SK-N-SH (cell line): ENCODE results near the gene POGZ. TPM values are rescaled to one million over a fixed set of nuclear protein-coding genes. Genes with fewer than 3 reads are reported as not detected.
"Not testable (repeated sequence)": the region's sequence is repeated elsewhere in the genome, so short reads cannot be mapped to it uniquely, and the experiment has no call there.

ENCODE experiments used
- CTCF ChIA-PET: fragments of 300-600, 350-600 bp; formaldehyde crosslinking; extraction: SDS; loops from one replicate; lab custom pipeline; 2021; lab: Yijun Ruan, JAX
- POLR2A ChIA-PET: fragments of 350-600 bp; sonication (Branson Sonifier 250); formaldehyde crosslinking; extraction: SDS; loops from one replicate; lab custom pipeline; 2020; ENCODE audit warnings: antibody characterized with exemption, inconsistent platforms; lab: Yijun Ruan, JAX
- DNase-seq: peaks from one replicate; pipeline ENCODE4 v3.0.0; 2012
- H2AFZ ChIP-seq: fragments of 200-600 bp; sonication (generic); 2 replicates; pipeline ENCODE4 v1.8.1; 2016; ENCODE audit warnings: antibody characterized with exemption, mild to moderate bottlenecking, low read depth
- H3F3A ChIP-seq: fragments of 200-600 bp; sonication (generic); replicated peaks from 2 replicates; pipeline ENCODE3; 2016; ENCODE audit warnings: antibody characterized with exemption, mild to moderate bottlenecking; ENCODE audit not compliant: insufficient read depth
- H3K27ac ChIP-seq, 2 experiments: fragments of 200-500 bp in 1 of 2; fragments of 200-600 bp in 1 of 2; sonication (Bioruptor generic) in 1 of 2; sonication (generic), shearing (Covaris generic) in 1 of 2; 2 replicates each; pipeline versions ENCODE4 v1.5.1 to v1.6.1; 2014 to 2016; ENCODE audit warnings: low read depth in 2 of 2, inconsistent platforms in 1 of 2, low read length in 1 of 2, mild to moderate bottlenecking in 1 of 2, mixed read lengths in 1 of 2
- H3K27me3 ChIP-seq: fragments of 200-600 bp; sonication (generic), shearing (Covaris generic); 2 replicates; pipeline ENCODE4 v1.6.1; 2016; ENCODE audit warnings: mixed run types; ENCODE audit not compliant: insufficient read depth
- H3K36me3 ChIP-seq, 2 experiments: fragments of 200-500 bp in 1 of 2; fragments of 200-600 bp in 1 of 2; sonication (Bioruptor generic) in 1 of 2; sonication (generic) in 1 of 2; replicated peaks in 1 of 2; 2 replicates each; pipeline versions ENCODE3 to v1.5.1; 2014 to 2016; ENCODE audit warnings: low read length in 1 of 2, mild to moderate bottlenecking in 1 of 2; ENCODE audit not compliant: insufficient read depth in 2 of 2, control insufficient read depth in 1 of 2
- H3K4me1 ChIP-seq, 2 experiments: fragments of 200-500 bp in 1 of 2; fragments of 200-600 bp in 1 of 2; sonication (Bioruptor generic) in 1 of 2; sonication (generic), shearing (Covaris generic) in 1 of 2; 2 replicates each; pipeline versions ENCODE4 v1.5.1 to v1.6.1; 2014 to 2016; ENCODE audit warnings: low read depth in 1 of 2, low read length in 1 of 2, mixed run types in 1 of 2; ENCODE audit not compliant: insufficient read depth in 2 of 2, control insufficient read depth in 1 of 2
- H3K4me2 ChIP-seq: fragments of 200-600 bp; sonication (generic), shearing (Covaris generic); 2 replicates; pipeline ENCODE4 v1.6.1; 2017; ENCODE audit warnings: mixed run types
- H3K4me3 ChIP-seq, 2 experiments: fragments of 200-500 bp in 1 of 2; fragments of 200-600 bp in 1 of 2; sonication (Bioruptor generic) in 1 of 2; sonication (generic), shearing (Covaris generic) in 1 of 2; 2 replicates each; pipeline versions ENCODE4 v1.5.1 to v1.8.1; 2014 to 2016; ENCODE audit warnings: low read depth in 2 of 2, inconsistent platforms in 1 of 2, low read length in 1 of 2, mild to moderate bottlenecking in 1 of 2, mixed read lengths in 1 of 2, moderate library complexity in 1 of 2
- H3K79me2 ChIP-seq: fragments of 200-600 bp; sonication (generic); 2 replicates; pipeline ENCODE4 v1.8.1; 2017; ENCODE audit warnings: mild to moderate bottlenecking; ENCODE audit not compliant: insufficient read depth
- H3K9ac ChIP-seq: fragments of 200-600 bp; sonication (generic); 2 replicates; pipeline ENCODE4 v1.6.1; 2017; ENCODE audit warnings: mixed run types
- H3K9me2 ChIP-seq: fragments of 200-600 bp; sonication (generic); 2 replicates; pipeline ENCODE4 v1.6.1; 2017; ENCODE audit warnings: mixed run types
- H3K9me3 ChIP-seq: fragments of 200-600 bp; sonication (generic); 2 replicates; pipeline ENCODE4 v1.6.1; 2017; ENCODE audit warnings: mixed run types, mild to moderate bottlenecking, moderate library complexity
- H4K20me1 ChIP-seq: fragments of 200-600 bp; sonication (generic); 2 replicates; pipeline ENCODE4 v1.6.1; 2017; ENCODE audit warnings: mild to moderate bottlenecking, mixed run types; ENCODE audit not compliant: insufficient read depth
- GATA2 ChIP-seq: sonication (generic); formaldehyde crosslinking; IDR thresholded peaks from 2 replicates; pipeline ENCODE4 v1.5.0; 2020; ENCODE audit warnings: mild to moderate bottlenecking, missing genetic modification reagents
- MEF2A ChIP-seq: IDR thresholded peaks from 2 replicates; pipeline ENCODE4 v1.4.0; 2012; ENCODE audit warnings: low read depth, borderline replicate concordance
- RCOR1 ChIP-seq: fragments of 150-350 bp; IDR thresholded peaks from 2 replicates; pipeline ENCODE4 v1.6.1; 2017; ENCODE audit warnings: antibody characterized with exemption, low read length
- REST ChIP-seq: IDR thresholded peaks from 2 replicates; pipeline ENCODE4 v1.6.1; 2012; ENCODE audit warnings: mild to moderate bottlenecking, low read depth, low read length, moderate library complexity
- RFX5 ChIP-seq: IDR thresholded peaks from 2 replicates; pipeline ENCODE4 v1.6.1; 2012; ENCODE audit warnings: mild to moderate bottlenecking, improper control_type of control experiment, low read length
- SIN3A ChIP-seq: IDR thresholded peaks from 2 replicates; pipeline ENCODE4 v1.6.1; 2012; ENCODE audit warnings: low read depth, mild to moderate bottlenecking, low read length, moderate library complexity, borderline replicate concordance
- TEAD4 ChIP-seq: IDR thresholded peaks from 2 replicates; pipeline ENCODE4 v1.4.0; 2012; ENCODE audit warnings: mild to moderate bottlenecking, borderline replicate concordance; ENCODE audit not compliant: insufficient read depth
- YY1 ChIP-seq: IDR thresholded peaks from 2 replicates; pipeline ENCODE4 v1.4.0; 2012; ENCODE audit warnings: low read depth, mild to moderate bottlenecking
- WGBS: methylation state at CpG from one replicate; pipeline ENCODE4 v1.1.6; 2017; ENCODE audit warnings: low lambda C conversion rate; 5-methylcytosine and 5-hydroxymethylcytosine counted together
- polyA plus RNA-seq, 3 experiments: library from polyadenylated mRNA; depleted of rRNA; stranded (reverse); fragments of >200 nt; gene quantifications; 2 replicates each; pipeline ENCODE4 v1.2.3, GENCODE V29; 2012
- TF ChIP-seq, protein P1 (sequence below): IDR thresholded peaks from 2 replicates; pipeline ENCODE4; 2012

POGZ gene
- polyA plus RNA-seq, 1 of the 3 experiments (the other 2 are of a cell fraction) = 23.9 TPM

DNA sequence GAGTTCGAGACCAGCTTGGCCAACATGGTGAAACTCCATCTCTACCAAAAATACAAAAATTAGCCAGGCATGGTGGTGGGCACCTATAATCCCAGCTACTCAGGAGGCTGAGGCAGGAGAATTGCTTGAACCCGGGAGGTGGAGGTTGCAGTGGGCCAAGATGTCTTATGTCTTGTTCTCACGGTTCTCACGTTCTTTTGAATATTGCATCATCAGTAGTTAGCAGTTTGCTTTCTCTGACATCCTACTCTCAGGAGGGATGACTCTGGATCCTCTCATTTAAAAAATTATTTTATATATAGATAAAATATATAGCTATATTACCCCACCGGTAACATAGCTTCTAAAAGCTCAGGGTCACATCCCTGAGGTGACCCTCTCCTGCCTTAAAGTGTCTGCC, 63.0 kb downstream of the POGZ start:
- 72% methylated on average over 4 of the region's 5 CpGs for WGBS
- not testable (repeated sequence) for H3K4me3 ChIP-seq, H3K36me3 ChIP-seq, H3K4me2 ChIP-seq, H3K27me3 ChIP-seq, H3F3A ChIP-seq, H3K9ac ChIP-seq, H3K27ac ChIP-seq, H4K20me1 ChIP-seq, H3K9me3 ChIP-seq, H3K9me2 ChIP-seq, H2AFZ ChIP-seq, DNase-seq
- Histone ChIP-seq H3K79me2 (peaks cover 20% of the 10 kb centered on the region), H3K4me1 (peaks cover 8 to 10% of the 10 kb centered on the region in 2 experiments; a peak in 3 of 4 replicates)
- ChIA-PET CTCF (interaction anchor here (1.1 to 1.7 kb wide), 2 partner anchors 56 to 88 kb away, joined by 3 to 18 read pairs; no protein-coding TSS in a partner anchor), POLR2A (interaction anchor here (1.1 kb wide), 1 partner anchor 11 kb away, joined by 3 read pairs; no protein-coding TSS in a partner anchor)

GRCh38 chr1:151393583-151393982, 65.7 kb downstream of the POGZ start:
- DNase-seq = no peak
- no peak overlapping the region for H3K4me3 ChIP-seq
- no peaks in the 10 kb centered on the region for H3K4me1 ChIP-seq
- CTCF ChIA-PET = interaction anchor here (0.8 to 1.0 kb wide), 2 partner anchors 19 to 52 kb away, joined by 3 to 4 read pairs; no protein-coding TSS in a partner anchor
- H3K27ac ChIP-seq = no peak overlapping the region
- no peaks in the 10 kb centered on the region for H3K79me2 ChIP-seq
- H4K20me1 ChIP-seq = no peaks in the 10 kb centered on the region
- no peaks in the 10 kb centered on the region for H3K27me3 ChIP-seq
- peaks cover 5% of the 10 kb centered on the region for H3F3A ChIP-seq
- no peak overlapping the region for H2AFZ ChIP-seq
- H3K9ac ChIP-seq = no peak overlapping the region
- POLR2A ChIA-PET = no interaction called here
- no peaks in the 10 kb centered on the region for H3K9me2 ChIP-seq
- H3K9me3 ChIP-seq = no peaks in the 10 kb centered on the region
- H3K4me2 ChIP-seq = no peak overlapping the region
- no peaks in the 10 kb centered on the region for H3K36me3 ChIP-seq
- TF ChIP-seq YY1 (no peak), TEAD4 (no peak), REST (no peak), MEF2A (no peak), GATA2 (CRISPR knock-in tag) (no peak), RCOR1 (no peak), RFX5 (no peak), SIN3A (no peak)
- TF ChIP-seq, protein P1, sequence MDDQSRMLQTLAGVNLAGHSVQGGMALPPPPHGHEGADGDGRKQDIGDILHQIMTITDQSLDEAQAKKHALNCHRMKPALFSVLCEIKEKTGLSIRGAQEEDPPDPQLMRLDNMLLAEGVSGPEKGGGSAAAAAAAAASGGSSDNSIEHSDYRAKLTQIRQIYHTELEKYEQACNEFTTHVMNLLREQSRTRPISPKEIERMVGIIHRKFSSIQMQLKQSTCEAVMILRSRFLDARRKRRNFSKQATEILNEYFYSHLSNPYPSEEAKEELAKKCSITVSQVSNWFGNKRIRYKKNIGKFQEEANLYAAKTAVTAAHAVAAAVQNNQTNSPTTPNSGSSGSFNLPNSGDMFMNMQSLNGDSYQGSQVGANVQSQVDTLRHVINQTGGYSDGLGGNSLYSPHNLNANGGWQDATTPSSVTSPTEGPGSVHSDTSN = no peak
